HG03280 (cell line): ENCODE results near the gene FAM3B.
A peak's percentile ranks its signal among the peaks of the same experiment; 100 is the strongest.

Source experiments
- ATAC-seq: cut with Tn5 transposase; IDR thresholded peaks from one replicate; pipeline ENCODE4 v1.9.1; 2021; ENCODE audit warnings: mild to moderate bottlenecking, moderate library complexity; ENCODE audit not compliant: unreplicated experiment

The FAM3B gene

DNA sequence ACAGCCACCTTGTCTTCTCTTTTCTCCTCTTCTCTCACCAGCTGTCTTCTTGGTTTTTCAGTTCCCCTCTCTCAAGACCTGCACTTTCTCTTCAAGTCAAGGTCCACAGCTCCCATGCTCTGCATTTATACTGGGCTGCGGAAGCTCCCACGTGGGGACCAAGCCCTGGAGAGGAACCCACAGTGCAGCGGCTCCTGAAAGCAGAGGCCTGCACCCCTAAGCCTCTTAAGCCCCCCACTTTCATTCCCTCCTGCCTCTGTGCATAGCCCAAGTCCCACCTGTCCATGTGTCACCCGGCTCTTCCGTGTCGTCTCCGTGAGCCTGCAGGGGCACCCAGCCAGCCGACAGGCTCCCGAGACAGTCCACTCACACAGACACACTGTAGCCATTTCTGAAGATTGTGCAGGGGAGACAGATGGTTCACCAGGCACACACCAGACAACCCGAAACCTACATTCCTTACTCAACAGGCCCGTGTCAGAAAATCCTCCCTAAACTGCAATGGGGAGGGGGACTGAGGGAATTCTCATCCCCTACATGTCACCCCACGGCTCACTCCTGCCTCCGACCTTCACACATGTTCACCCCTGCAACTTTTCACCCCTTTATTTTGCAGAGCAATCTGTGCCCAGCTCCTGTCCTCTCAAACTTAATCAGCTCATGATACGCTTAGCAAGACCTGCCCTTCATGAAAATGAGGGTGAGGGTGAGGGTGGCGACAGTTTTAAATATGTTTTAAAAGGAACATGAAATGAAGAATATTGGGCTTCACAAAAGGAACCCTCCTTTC is 51.5 kb downstream of the FAM3B start:
- ATAC-seq: peak; percentile 64

DNA sequence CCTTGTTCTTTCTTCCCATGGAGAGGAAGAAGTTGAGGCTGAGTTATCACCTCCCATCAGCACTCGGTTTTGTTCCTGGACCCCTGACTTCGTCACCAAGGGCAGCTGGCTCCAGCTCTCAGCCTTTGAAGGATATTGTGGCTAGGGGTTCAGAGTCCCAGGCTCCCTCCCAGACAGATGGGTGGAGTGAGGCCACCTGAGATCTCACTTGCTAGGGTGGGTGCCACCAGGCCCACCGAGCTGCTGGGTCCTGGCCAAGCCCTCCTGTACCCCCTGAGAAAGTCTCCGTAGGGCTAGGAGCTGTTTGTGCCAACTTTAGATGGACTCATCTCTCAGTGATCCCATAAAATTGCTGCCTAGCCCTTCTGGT is 52.1 kb downstream of the FAM3B start:
- ATAC-seq: no peak

DNA sequence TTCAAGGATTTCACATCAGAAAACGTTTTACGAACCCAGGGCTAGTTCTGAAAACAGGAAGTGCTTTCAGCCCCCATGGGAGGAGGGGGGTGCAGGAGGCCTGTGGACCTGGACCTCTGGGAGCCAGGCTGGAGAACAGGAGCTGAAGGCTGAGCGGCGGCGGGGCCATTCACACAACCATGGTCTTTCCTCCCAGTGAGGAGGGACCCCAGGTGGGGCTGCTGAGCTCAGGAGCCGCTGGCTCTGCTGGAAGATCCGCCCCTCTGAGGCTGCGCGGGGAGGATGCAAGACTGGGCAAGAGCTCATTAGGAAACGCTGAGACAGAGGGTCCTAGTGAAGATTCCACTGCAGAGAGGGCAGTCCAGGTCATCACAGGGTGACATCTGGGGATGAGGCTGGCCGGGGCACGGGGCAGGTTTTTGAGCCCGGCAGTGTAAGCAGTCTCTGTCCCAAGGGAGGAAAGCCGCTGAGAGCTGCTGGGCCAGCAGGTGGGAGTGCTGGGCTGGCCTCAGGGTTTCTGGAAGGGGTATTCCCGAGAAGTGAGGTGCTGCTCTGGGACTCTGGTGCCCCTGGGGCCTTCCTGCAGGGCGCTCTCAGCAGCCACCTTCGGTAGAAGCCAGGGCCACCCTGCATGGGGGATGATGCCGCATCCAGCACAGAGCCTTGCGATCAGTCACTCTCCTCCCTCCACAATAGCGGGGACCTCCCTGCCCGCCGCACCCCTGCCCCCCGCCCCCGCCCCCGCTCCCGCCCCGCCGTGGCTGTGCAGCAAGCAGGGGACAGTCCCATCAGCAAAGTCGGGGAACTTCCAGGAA is 52.7 kb downstream of the FAM3B start:
- ATAC-seq: no peak

DNA sequence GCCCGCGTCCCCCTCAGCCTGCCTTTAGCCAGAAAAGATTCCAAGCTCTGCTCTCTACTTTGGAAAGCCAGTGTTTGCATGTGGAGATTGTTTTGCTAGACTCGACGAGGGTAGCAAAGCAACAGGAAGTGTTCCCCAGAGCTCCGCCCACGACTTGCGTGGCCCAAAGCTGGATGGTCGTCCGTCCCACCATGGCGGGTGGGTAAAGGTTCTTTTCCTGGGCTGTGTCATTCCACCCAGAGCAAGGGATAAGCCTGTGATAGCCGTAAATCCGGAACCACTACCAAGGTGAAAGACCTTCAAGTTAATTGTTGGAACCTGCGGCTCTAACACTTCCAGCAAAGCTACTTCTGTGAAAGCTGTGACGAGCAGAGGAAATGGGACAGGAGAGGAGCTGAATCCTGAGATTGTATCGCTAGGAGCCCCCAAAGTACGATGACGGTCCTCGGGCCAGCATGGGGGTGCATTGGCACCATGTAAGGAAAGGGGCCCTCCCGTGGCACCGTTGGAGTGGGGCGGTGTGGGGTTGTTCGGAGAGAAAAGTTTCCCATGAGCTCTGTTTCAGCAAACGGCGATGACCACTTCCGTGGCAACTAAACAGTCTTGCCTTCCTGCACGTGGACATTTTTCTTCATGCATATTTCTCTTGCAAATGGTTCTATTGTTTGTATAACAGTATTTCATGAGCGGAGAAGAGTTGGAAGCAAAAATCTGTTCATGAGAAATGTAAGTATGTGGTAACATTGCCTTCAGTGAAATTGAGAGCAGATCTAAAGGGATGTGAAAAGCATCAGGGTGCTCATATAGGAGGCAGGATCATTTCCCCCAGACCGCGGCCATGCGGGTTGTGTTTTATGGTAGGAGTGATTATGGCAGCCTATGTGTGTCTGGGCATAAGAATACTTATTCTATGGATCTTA is 53.6 kb downstream of the FAM3B start:
- ATAC-seq: no peak

DNA sequence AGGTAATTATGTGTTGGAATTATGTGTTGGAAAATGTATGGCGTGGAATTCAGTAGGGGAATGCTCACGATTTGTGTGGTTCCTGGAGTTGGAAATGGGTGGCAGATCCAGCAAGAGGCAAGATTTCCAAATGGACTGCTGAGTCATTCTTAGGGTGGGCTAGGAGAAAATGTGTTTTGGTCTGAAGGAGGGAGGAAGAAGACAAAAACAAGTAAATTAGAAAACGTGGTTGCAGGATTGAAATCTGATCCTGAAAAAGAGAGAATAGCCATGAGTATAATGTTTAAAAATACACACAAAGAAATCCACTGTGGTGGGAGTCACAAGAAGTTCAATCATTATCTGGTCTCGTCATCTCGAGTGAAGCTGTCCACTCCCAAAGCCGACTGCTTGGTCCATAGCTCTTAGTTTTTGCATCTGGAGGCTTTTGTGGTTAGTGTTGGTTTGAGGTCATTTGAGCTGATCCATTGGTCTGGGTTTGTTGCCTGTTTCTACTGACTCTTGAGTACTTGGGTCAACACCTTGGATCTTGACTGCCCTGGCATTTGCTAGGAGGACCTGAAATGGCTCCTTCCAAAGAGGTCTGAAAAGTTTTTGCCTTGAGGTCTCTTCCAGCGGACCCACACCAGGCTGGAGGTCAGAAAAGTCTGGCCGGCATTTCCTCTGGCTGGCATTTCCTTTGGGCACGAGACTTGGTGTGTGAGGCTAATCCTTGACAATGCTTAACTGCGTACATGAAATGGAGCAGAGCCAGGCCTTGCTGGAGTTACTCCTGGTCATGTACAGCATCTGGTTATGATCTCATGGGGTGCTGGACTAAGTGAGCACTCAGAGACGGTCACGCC is 54.5 kb downstream of the FAM3B start:
- no peak for ATAC-seq

DNA sequence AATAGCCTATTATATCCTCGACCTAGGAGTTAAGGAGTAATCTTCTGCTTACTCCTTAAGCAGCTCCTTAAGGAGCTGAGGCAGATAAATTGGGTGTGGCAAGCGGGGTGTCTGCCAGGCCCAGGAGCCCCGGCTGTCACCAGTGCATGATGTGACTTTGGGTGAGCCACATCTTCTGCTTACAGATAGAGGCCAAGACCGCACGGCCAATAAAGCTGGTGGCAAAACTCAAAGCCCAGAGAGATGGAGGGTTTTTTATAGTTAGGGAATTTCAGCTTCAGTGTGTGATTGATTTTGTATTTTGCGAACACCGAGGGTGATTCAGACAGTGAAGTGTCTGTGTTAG is 55.1 kb downstream of the FAM3B start:
- no peak for ATAC-seq

DNA sequence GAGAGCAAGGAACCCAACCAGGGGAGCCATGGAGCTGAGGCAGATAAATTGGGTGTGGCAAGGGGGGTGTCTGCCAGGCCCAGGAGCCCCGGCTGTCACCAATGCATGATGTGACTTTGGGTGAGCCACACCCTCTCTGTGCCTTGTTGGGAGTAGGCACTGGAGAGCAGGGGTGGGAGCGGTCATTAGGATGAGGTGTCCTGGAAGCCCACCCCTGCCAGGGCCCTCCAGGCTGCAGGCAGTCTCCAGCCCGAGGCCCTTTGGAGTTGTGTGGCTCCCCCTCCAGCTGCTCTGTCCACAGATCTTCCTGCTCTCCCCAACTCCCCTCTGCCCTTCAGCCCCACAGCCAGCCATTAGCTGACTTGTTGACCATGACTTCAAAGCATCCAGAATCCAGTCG is 56.7 kb downstream of the FAM3B start:
- ATAC-seq: no peak

DNA sequence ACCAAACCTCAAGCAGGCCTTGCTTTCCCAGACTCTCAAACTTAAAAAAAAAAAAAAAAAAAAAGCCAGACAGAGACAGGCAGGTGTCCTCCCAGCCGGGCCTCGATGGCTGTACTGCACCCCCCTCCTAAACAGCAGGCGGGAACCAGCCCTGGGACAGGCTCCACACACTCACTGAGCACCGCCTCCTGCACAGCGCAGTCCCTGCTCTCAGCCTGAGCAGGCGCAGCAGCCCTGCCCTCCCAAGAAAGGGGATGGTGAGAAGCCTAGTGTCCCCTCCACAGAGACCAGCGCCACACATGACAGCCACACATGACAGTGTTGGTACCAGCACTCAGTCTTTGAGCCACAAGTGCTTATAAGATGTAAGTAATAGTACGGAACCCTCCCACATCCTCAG is 57.2 kb downstream of the FAM3B start:
- no peak for ATAC-seq

DNA sequence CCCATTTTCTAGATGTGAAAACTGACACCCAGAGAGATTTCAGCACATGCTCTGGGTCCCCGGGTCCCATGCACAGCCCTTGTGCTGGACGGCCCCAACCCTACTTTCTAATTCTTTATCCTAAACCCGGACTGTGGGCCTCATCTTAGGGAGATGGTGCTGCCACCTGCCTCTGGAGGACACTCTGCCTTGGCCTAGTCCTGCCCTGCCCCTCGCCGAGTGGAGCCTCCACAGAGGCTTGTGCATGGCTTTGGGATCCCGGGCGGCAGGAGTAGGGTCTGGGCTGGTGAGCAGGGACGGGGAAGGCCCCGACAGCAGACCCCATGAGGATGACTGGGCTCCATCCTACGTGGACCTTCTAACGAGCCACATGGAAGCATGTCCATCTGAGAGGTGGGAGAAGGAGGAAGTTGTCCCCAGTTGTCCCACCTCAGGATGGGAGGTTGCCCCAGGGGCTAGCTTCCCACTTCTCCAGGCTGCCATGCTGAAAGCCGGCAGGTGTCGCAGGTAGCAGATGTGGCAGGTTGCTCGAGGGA is 57.6 kb downstream of the FAM3B start:
- ATAC-seq: no peak

DNA sequence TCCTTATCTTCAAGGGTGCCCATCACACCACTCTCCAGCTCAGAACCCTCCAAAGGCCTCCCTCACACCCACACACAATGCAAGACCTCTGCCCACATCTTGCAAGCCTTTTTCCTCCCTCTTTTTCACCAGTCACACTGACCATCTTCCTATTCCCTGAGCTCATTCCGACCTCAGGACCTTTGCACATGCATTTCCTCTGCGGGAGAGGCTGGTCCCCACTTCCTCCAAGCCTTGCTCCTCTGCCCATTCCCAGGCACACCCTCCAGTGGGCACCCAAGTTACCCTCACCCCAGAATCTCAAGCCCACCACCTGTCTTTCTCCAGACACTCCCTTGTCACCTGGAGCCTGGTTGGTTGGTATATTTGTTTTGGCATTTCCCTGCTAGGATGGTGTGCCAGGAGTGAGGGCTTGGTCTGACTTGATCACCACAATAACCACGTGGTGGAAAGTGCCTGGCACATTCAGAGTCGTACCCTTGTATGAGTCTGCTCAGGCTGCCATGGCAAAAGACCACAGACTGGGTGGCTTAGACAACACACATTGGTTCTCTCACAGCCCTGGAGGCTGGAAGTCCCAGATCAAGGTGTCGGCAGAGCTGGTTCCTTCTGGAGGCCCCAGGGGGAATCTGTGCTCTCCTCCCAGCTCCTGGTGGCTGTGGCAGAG is 58.4 kb downstream of the FAM3B start:
- ATAC-seq: no peak

DNA sequence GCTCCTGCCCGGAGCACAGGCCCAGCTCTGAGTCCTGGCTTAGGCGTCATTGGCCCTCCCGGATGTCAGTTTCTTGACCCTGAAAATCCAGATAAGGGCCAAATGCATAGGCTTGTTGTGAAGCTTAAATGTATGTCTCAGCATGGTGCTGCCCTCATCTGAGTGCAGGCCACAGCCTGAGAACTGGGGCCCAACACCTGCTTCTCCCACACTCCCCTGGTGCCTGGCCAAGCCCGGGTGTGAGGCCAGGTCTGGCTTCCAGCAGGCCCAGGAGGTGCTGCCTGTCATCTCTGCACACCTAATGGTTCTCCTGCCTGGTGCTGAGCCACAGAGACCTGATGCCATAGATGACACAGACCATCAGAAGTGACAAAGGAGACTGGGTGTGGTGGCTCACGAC is 59.3 kb downstream of the FAM3B start:
- no peak for ATAC-seq

DNA sequence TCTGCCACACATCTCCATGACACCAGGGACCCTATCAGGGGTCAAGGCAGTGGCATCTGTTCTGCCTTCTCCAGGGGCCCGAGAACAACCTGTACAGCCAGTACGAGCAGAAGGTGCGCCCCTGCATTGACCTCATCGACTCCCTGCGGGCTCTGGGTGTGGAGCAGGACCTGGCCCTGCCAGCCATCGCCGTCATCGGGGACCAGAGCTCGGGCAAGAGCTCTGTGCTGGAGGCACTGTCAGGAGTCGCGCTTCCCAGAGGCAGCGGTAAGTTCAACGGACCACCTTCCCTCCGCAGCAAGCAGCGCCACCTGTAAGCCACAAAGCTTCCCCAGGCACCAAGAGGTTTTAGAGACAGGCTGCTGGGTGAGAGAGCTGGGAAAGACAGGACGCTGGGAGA is 61.1 kb downstream of the FAM3B start:
- no peak for ATAC-seq

DNA sequence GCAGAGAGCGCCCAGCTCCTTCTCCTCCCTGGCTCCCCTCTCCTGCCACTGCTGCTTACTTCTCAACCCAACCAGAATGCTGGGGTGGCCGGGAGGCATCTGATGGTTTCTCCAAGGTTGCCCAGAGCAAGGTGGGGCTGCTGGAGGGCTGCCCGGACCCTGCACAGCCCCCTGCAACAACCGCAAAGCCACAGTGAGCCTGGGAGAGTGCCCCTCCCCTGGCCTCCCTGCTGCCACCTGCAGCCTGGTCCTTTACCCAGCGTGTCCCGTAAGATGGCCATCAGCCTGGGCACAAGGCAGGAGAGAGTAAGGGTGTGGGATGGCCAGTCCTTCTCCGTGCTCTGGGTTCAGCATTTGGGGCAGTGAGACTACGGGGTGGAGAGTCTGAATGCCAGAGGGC is 62.2 kb downstream of the FAM3B start:
- no peak for ATAC-seq

DNA sequence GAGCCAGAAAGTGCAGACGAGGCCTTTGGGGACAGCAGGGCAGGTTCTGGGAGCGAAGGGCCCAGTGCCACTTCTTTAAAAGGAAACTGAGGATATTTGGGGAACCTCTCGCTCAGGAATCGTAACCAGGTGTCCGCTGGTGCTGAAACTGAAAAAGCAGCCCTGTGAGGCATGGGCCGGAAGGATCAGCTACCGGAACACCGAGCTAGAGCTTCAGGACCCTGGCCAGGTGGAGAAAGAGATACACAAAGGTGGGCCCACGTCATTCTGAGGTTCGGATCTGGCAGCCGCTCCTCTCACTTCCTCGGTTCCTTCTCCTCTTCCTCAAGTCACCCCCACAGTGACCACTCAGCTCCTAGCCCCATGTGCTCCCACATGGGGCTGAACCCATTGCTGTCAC is 63.3 kb downstream of the FAM3B start:
- ATAC-seq: no peak

DNA sequence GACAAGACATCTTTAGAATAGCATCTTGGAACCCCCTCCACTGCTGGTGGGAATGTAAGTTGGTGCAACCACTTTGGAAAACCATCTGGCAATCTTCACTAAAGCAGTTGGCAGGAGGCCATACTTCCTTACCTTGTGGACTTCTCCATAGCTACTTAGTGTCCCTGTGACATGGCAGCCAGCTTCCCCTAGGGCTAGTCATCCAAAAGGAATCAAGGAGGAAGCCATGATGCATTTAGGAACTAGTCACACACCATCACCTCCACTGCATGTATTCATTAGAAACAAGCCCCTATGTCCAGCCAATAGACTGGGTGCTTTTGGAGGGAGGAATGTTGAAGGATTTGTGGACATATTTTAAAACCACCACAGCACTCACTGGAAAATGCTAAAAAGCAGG is 65.1 kb downstream of the FAM3B start:
- no peak for ATAC-seq

DNA sequence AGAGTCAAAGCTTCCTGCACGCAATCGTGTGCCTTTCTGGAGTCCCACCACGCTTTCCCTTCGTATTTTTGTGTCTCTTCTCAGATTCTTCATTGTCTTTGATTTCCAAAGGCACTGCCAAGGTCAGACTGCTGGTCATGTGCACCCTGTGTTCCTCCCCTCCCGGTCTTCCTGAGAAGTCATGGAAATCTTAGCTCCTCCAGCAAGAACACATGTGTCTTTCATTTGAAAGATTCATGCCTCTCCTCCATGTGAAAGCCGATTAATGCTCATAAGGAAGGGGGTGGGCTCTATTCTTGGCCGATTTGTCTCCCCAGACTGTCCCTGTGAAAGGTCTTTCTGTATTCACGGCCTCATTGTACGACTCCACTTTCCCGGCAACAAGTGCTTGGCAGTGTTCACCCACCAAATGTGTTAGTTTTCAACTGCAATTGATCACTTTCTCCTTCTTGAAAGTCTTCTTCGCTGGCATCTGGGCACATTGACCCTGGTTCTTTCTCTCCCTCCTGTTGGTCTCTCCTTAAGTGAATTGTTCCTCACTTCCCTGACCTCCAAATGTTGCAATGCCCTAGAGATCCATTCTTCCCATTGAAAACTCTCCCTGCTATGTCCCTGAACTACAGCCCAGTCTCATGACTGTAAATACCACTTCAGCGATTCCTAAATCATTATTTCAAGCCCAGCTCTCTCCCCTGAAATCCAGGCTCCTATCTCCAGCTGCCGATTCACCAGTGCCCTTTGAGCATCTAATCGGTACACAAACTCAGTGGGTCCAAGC is 70.6 kb downstream of the FAM3B start:
- ATAC-seq: no peak

DNA sequence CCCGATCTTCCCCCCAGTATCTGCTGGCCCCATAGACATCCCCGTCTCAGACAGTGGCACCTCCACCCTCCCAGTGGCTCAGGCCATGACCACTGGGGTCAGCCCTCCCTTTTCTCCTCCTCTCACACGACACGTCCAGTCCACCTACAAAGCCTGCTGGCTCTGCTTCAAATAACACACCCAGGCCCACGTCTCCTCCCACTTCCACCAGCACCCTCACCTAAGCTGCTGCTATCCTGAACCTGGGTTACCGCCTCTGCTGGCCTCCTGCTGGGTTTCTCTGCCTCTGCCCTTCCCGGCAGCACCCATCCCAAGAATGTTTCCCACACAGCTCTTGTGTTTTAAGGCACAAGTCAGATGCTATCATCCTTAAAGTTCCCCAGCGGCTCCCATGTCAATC is 71.2 kb downstream of the FAM3B start:
- no peak for ATAC-seq

DNA sequence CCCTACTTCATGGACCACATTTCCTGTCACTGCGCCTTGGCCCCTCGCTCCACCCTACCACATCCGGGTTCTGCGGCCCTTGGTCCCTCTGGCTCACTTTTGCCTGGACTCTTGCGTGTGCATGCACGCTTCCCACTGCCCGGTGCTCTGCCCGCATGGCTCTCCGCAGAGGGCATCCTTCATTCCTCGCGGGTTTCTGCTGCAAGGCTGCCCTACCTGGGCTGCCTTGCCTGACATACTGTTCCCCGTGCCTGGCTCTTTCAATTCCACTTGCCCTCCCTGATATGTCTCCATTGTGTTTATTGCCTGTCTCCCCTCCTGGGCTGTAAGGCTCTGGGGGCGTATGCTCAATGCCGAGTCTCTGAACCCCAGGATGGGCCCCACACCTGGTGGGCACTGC is 71.7 kb downstream of the FAM3B start:
- ATAC-seq: no peak

DNA sequence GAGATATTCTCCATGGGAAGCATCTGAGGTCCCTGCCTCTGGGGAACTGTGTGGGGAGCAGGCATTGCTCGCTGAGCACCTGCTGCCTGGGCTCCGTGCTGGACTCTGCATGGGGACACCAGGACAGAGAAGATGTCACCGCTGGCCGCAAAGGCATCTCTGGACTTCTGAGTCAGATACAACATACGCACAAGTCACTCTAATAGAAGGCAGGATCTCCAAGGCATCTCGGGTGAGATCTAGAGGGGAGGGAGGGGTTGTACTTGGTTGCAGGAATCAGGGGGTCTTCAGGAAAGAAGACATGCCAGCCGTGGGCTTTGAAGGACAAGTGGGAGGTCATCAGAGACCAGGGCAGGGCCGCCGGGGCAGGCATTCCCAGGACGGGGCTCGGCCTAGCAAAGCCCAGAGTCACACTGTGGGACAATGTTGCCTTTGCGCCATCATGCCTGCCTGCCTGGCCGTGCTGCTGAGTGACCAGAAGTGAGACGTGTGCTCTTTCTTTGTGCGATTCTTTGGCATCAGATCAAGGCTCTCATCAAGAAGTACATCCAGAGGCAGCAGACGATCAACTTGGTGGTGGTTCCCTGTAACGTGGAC is 73.5 kb downstream of the FAM3B start:
- ATAC-seq: no peak
